ENCODE data around the gene MAP4K3.

- TF ChIP-seq CTCF (conservative IDR thresholded peaks at IDR 0.05; ENCODE audit: low read depth, low read length) (no peak), EZH2 (IDR thresholded peaks at IDR 0.05; ENCODE audit: borderline replicate concordance, low read depth, low read length, poor library complexity, severe bottlenecking) (no peak)
These were observed 8.8 kb upstream of the MAP4K3 start for GRCh38 chr2:39445934-39446333.

All from A673 (cell line).